Astrocyte (in vitro differentiated cells and primary cell): ENCODE results near the gene ADGRF3. TPM values are rescaled to one million over a fixed set of nuclear protein-coding genes. Genes with fewer than 3 reads are reported as not detected.
A peak's percentile ranks its signal among the peaks of the same experiment; 100 is the strongest.
"Not testable (repeated sequence)": the region's sequence is repeated elsewhere in the genome, so short reads cannot be mapped to it uniquely, and the experiment has no call there.

Experiments used
- DNase-seq: peaks from one replicate; pipeline ENCODE4 v3.0.0-alpha.2; 2010; ENCODE audit warnings: low read depth
- FAIRE-seq: peaks from 2 replicates; lab custom pipeline; 2011; peaks lifted over from hg19 to GRCh38; lab: Jason Lieb, UNC
- H2AFZ ChIP-seq: 2 replicates; pipeline ENCODE4 v1.6.0; 2012; ENCODE audit warnings: low read depth, low read length, inconsistent platforms
- H3K27ac ChIP-seq: 2 replicates; pipeline ENCODE4 v1.5.1; 2011; ENCODE audit warnings: low read depth, low read length, inconsistent platforms
- H3K27me3 ChIP-seq: 2 replicates; pipeline ENCODE4 v1.6.0; 2011; ENCODE audit warnings: low read length, inconsistent platforms; ENCODE audit not compliant: insufficient read depth
- H3K36me3 ChIP-seq: 2 replicates; pipeline ENCODE4 v1.5.1; 2011; ENCODE audit warnings: low read length, inconsistent platforms; ENCODE audit not compliant: insufficient read depth
- H3K4me1 ChIP-seq: 2 replicates; pipeline ENCODE4 v1.5.1; 2011; ENCODE audit warnings: low read length, inconsistent platforms; ENCODE audit not compliant: insufficient read depth
- H3K4me2 ChIP-seq: 2 replicates; pipeline ENCODE4 v1.6.0; 2012; ENCODE audit warnings: low read length, inconsistent platforms
- H3K4me3 ChIP-seq: 2 replicates; pipeline ENCODE4 v1.5.1; 2011; ENCODE audit warnings: low read depth, mild to moderate bottlenecking, low read length, inconsistent platforms; ENCODE audit not compliant: insufficient read depth
- H3K79me2 ChIP-seq: 2 replicates; pipeline ENCODE4 v1.6.0; 2012; ENCODE audit warnings: mild to moderate bottlenecking, low read length, inconsistent platforms; ENCODE audit not compliant: insufficient read depth
- H3K9ac ChIP-seq: 2 replicates; pipeline ENCODE4 v1.6.0; 2012; ENCODE audit warnings: mild to moderate bottlenecking, low read length, inconsistent platforms
- H3K9me3 ChIP-seq: 2 replicates; pipeline ENCODE4 v1.5.1; 2012; ENCODE audit warnings: low read depth, mild to moderate bottlenecking, low read length, inconsistent platforms; ENCODE audit not compliant: insufficient read depth
- H4K20me1 ChIP-seq: 2 replicates; pipeline ENCODE4 v1.6.0; 2012; ENCODE audit warnings: low read length, inconsistent platforms; ENCODE audit not compliant: insufficient read depth
- H3K27ac Mint-ChIP-seq: one replicate; pipeline ENCODE4 v1.8.0; 2021; ENCODE audit warnings: mild to moderate bottlenecking, mixed read lengths; ENCODE audit not compliant: unreplicated experiment
- H3K27me3 Mint-ChIP-seq: one replicate; pipeline ENCODE4 v1.8.0; 2021; ENCODE audit warnings: low read depth, mixed read lengths; ENCODE audit not compliant: unreplicated experiment
- H3K36me3 Mint-ChIP-seq: one replicate; pipeline ENCODE4 v1.8.0; 2021; ENCODE audit warnings: low read depth, mixed read lengths; ENCODE audit not compliant: unreplicated experiment
- H3K4me1 Mint-ChIP-seq: one replicate; pipeline ENCODE4 v1.8.0; 2021; ENCODE audit warnings: low read depth, mixed read lengths; ENCODE audit not compliant: unreplicated experiment
- H3K4me3 Mint-ChIP-seq: one replicate; pipeline ENCODE4 v1.8.0; 2021; ENCODE audit warnings: mild to moderate bottlenecking, moderate library complexity, mixed read lengths; ENCODE audit not compliant: unreplicated experiment
- H3K9me3 Mint-ChIP-seq: one replicate; pipeline ENCODE4 v1.8.0; 2021; ENCODE audit warnings: mild to moderate bottlenecking, mixed read lengths; ENCODE audit not compliant: unreplicated experiment
- EZH2 ChIP-seq: IDR thresholded peaks from 2 replicates; pipeline ENCODE4 v1.6.1; 2012; ENCODE audit warnings: mild to moderate bottlenecking, low read length, inconsistent platforms; ENCODE audit not compliant: insufficient read depth
- total RNA-seq: library from RNA; stranded (reverse); gene quantifications from 2 replicates; pipeline ENCODE4 v1.2.1, GENCODE V29; 2021
- TF ChIP-seq, protein P1 (sequence below): IDR thresholded peaks from 2 replicates; pipeline ENCODE4 v1.5.1; 2011; ENCODE audit warnings: low read depth, mild to moderate bottlenecking, inconsistent platforms, low read length, moderate library complexity; ENCODE audit not compliant: insufficient read depth

ADGRF3 gene
- total RNA-seq, 1 donor from 2014 or later: 0.16 TPM

DNA sequence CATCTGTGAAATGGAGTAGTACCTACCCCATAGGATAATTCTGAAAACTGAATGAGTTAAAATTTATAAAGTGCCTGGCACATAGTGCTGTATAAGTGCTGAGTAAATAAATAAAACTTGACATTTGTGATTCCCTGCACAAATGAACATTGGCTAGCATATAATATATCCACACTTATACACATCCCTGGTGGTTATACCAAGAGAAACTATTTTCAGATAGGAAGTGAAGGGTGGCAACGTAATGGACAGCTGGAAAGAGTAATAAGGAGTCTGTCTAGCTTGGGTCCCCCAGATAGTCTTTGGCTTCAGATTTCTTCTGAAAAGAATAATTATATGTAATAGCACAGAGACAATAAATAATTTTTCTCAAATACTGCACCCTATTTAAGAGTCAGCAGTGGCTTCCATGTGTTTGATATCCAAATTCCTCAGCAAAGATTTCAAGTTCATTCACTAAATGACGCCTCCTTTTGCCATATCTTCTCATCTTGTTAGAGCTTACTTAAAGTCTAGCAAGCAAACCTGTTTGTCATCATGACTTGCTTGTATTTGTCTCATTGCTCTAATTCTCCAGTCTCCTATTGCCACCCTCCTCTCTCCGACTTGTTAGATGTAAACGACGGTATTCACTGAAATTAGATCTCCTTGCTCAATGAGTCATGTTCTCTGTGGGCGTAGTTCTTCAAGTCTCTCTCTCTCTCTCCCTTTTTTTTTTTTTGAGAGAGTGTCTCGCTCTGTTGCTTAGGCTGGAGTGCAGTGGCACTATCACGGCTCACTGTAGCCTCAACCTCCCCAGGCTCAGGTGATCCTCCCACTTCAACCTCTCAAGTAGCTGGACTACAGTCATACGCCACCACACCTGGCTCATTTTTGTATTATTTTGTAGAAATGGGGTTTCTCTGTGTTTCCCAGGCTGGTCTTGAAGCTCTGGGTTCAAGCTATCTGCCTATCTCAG lies 8.7 kb upstream of the ADGRF3 start:
- H3K4me1 Mint-ChIP-seq: peaks cover 30% of the 10 kb centered on the region
- peaks cover 89% of the 10 kb centered on the region for H3K79me2 ChIP-seq
- TF ChIP-seq EZH2: no peak
- TF ChIP-seq, protein P1, sequence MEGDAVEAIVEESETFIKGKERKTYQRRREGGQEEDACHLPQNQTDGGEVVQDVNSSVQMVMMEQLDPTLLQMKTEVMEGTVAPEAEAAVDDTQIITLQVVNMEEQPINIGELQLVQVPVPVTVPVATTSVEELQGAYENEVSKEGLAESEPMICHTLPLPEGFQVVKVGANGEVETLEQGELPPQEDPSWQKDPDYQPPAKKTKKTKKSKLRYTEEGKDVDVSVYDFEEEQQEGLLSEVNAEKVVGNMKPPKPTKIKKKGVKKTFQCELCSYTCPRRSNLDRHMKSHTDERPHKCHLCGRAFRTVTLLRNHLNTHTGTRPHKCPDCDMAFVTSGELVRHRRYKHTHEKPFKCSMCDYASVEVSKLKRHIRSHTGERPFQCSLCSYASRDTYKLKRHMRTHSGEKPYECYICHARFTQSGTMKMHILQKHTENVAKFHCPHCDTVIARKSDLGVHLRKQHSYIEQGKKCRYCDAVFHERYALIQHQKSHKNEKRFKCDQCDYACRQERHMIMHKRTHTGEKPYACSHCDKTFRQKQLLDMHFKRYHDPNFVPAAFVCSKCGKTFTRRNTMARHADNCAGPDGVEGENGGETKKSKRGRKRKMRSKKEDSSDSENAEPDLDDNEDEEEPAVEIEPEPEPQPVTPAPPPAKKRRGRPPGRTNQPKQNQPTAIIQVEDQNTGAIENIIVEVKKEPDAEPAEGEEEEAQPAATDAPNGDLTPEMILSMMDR: no peak
- H3K27ac Mint-ChIP-seq: peak overlapping the region; percentile 34
- H3K36me3 Mint-ChIP-seq: peaks cover 6% of the 10 kb centered on the region
- no peaks in the 10 kb centered on the region for H3K9me3 ChIP-seq
- peak overlapping the region; percentile 45 for H3K27ac ChIP-seq
- no peaks in the 10 kb centered on the region for H3K9me3 Mint-ChIP-seq
- no peaks in the 10 kb centered on the region for H3K36me3 ChIP-seq
- H3K4me3 ChIP-seq: no peak overlapping the region
- peak overlapping the region; percentile 7 for H3K4me3 Mint-ChIP-seq
- peaks cover 22% of the 10 kb centered on the region for H3K4me1 ChIP-seq
- no peaks in the 10 kb centered on the region for H3K27me3 ChIP-seq
- FAIRE-seq: peak; percentile 23
- H3K4me2 ChIP-seq: peak overlapping the region; percentile 64
- H4K20me1 ChIP-seq: peaks cover 33% of the 10 kb centered on the region
- H3K9ac ChIP-seq: peak overlapping the region; percentile 1
- DNase-seq: peak; percentile 99
- H2AFZ ChIP-seq: no peak overlapping the region
- H3K27me3 Mint-ChIP-seq: no peaks in the 10 kb centered on the region

DNA sequence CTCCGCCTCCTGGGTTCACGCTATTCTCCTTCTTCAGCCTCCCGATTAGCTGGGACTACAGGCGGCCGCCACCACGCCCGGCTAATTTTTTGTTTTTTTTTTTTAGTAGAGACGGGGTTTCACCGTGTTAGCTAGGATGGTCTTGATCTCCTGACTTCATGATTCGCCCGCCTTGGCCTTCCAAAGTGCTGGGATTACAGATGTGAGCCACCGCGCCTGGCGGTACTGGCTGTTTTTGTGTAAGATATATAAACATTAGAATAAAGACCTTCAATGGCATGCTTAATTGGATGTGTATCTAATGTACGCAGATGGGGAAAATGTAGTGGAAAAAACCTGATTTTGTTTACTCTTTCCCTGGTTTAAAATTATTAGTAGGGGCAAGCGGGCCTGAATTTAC lies 7.9 kb upstream of the ADGRF3 start:
- peaks cover 30% of the 10 kb centered on the region for H3K4me1 Mint-ChIP-seq
- H3K27me3 ChIP-seq: not testable (repeated sequence)

DNA sequence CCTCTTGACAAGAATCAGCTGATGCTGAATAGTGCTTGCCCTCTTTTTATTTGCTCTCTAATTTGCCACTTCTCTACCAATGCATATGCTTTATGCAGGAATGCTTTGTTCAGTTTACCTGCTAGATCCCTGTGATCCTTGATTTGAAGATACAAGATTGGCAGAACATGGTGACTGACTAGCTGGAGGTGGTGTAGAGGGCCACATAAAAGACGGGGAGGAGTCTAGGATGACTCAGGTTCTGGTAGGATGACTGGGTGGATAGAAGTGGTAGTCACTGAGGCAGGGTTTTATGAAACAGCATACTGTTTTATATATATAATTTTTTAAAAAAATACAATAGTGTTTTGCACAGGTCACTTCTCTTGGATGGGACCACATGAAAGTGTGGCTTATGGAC lies 6.3 kb upstream of the ADGRF3 start:
- H3K36me3 ChIP-seq: no peaks in the 10 kb centered on the region
- H3K4me2 ChIP-seq: peak overlapping the region; percentile 21
- TF ChIP-seq, protein P1: no peak
- TF ChIP-seq EZH2: no peak
- Mint-ChIP-seq H3K27ac (no peak overlapping the region), H3K36me3 (peaks cover 3% of the 10 kb centered on the region), H3K9me3 (no peaks in the 10 kb centered on the region), H3K27me3 (no peaks in the 10 kb centered on the region), H3K4me1 (peaks cover 34% of the 10 kb centered on the region), H3K4me3 (no peak overlapping the region)
- no peaks in the 10 kb centered on the region for H3K9me3 ChIP-seq
- peaks cover 22% of the 10 kb centered on the region for H3K4me1 ChIP-seq
- no peak overlapping the region for H3K27ac ChIP-seq
- H3K79me2 ChIP-seq: peaks cover 89% of the 10 kb centered on the region
- H3K9ac ChIP-seq: no peak overlapping the region
- peak; percentile 48 for DNase-seq
- peaks cover 18% of the 10 kb centered on the region for H4K20me1 ChIP-seq
- FAIRE-seq: no peak
- no peak overlapping the region for H2AFZ ChIP-seq
- H3K4me3 ChIP-seq: no peak overlapping the region
- no peaks in the 10 kb centered on the region for H3K27me3 ChIP-seq

More for the DNA sequence above, 7.9 kb upstream of the ADGRF3 start:
- H3K4me2 ChIP-seq, H3K9me3 Mint-ChIP-seq, H3K36me3 Mint-ChIP-seq, H3K4me3 Mint-ChIP-seq, H3K36me3 ChIP-seq, H2AFZ ChIP-seq, H3K27ac ChIP-seq, H3K27me3 Mint-ChIP-seq, H3K4me3 ChIP-seq, H3K9me3 ChIP-seq, FAIRE-seq, H3K9ac ChIP-seq, DNase-seq, H3K27ac Mint-ChIP-seq: not testable (repeated sequence)
- Histone ChIP-seq H4K20me1 (peaks cover 26% of the 10 kb centered on the region), H3K4me1 (peaks cover 22% of the 10 kb centered on the region), H3K79me2 (peaks cover 89% of the 10 kb centered on the region)
